ENCODE results near the gene TRIM75. TPM values are rescaled to one million over a fixed set of nuclear protein-coding genes. Genes with fewer than 3 reads are reported as not detected.

TRIM75 gene
- total and polyA plus RNA-seq, 10 of the 15 experiments (the other 5 are each of a cell fraction or from before 2014, with no cell fraction given) = not detected

DNA sequence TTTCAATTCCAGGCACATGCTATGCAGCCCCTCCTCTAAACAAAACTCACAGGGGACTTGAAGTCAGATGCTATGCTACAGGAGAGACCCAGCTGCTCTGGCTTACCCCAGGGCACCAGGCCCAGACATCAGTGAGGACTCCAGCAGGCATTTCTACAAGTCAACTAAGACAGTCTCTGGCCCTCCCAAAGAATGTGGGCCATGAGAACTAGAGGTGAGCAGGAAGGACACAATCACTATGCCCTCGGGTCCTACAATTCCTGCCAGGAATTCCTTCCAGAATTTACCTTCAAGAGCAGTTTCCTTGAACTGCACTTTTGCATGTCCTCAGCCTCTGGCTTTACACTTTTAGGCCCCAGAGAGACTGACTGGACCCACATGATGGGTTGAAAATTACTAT is 41.6 kb downstream of the TRIM75 start:
- H2AFZ ChIP-seq (ENCODE audit: control insufficient read depth, low read depth, low read length) = no peak overlapping the region
- no peak for ATAC-seq
- no peaks in the 10 kb centered on the region for H4K20me1 ChIP-seq (ENCODE audit: control insufficient read depth, insufficient read depth)
- FAIRE-seq = no peak
- no peak overlapping the region for H3K9ac ChIP-seq (ENCODE audit: control insufficient read depth, insufficient read depth, low read length)
- no peaks in the 10 kb centered on the region for H3K27me3 ChIP-seq (replicated peaks in 1 of 2; ENCODE audit: control insufficient read depth in 2 of 2, insufficient read depth in 2 of 2, low read length in 1 of 2)
- H3K4me2 ChIP-seq (ENCODE audit: control insufficient read depth, insufficient read depth) = no peak overlapping the region
- no peak overlapping the region for H3K27ac ChIP-seq (ENCODE audit: control insufficient read depth, insufficient read depth)
- ChIA-PET CTCF (interaction anchor here (1.4 kb wide), 1 partner anchor 315 kb away, joined by 4 read pairs; no protein-coding TSS in a partner anchor), POLR2A (no interaction called here), SMC1A (ENCODE audit: uncharacterized antibody, unreplicated experiment) (interaction anchor here (1.2 kb wide), 1 partner anchor 157 kb away, joined by 3 read pairs; no protein-coding TSS in a partner anchor), RAD21 (ENCODE audit: unreplicated experiment) (interaction anchor here (1.4 kb wide), 1 partner anchor 157 kb away, joined by 4 read pairs; no protein-coding TSS in a partner anchor)
- DNase-seq (ENCODE audit: low read depth, low spot score) = no peak
- intact Hi-C loops (cut with micrococcal nuclease; ENCODE audit: unreplicated experiment) = loop anchor here (5.0 kb wide), 1 partner anchor 158 kb away; no protein-coding TSS in a partner anchor
- WGBS (ENCODE audit: insufficient coverage, insufficient replicate concordance, low lambda C conversion rate, missing lambda C conversion rate) = 100% methylated on average over 1 of the region's 1 CpG
- no peaks in the 10 kb centered on the region for H3K4me1 ChIP-seq (ENCODE audit: control insufficient read depth, insufficient read depth, low read length)
- BruUV-seq (replicated peaks) = no TSS peak
- H3K36me3 ChIP-seq (ENCODE audit: control insufficient read depth in 2 of 2, insufficient read depth in 2 of 2, low read length in 1 of 2) = no peaks in the 10 kb centered on the region
- no peak overlapping the region for H3K4me3 ChIP-seq
- no peaks in the 10 kb centered on the region for H3K79me2 ChIP-seq (ENCODE audit: control insufficient read depth, insufficient read depth, low read length)
- in situ Hi-C loops (cut with MboI) = loop anchor here (5.0 kb wide), 1 partner anchor 318 kb away; no protein-coding TSS in a partner anchor
- H3K9me3 ChIP-seq (replicated peaks; ENCODE audit: control insufficient read depth, insufficient read depth, low read length) = no peaks in the 10 kb centered on the region
- TF ChIP-seq POLR2AphosphoS2 (IDR thresholded peaks at IDR 0.05; ENCODE audit: low read depth, low read length) (no peak), IKZF2 (IDR thresholded peaks at IDR 0.05) (no peak), ZNF217 (IDR thresholded peaks at IDR 0.05) (no peak), YBX1 (IDR thresholded peaks at IDR 0.05) (no peak), NFXL1 (IDR thresholded peaks at IDR 0.05; ENCODE audit: borderline replicate concordance) (no peak), SIX5 (IDR thresholded peaks at IDR 0.05; ENCODE audit: low read depth, low read length, severe bottlenecking) (no peak), JUNB (IDR thresholded peaks at IDR 0.05) (no peak), TARDBP (IDR thresholded peaks at IDR 0.05; ENCODE audit: borderline replicate concordance) (no peak)
- TF ChIP-seq, protein P1, sequence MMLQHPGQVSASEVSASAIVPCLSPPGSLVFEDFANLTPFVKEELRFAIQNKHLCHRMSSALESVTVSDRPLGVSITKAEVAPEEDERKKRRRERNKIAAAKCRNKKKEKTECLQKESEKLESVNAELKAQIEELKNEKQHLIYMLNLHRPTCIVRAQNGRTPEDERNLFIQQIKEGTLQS (IDR thresholded peaks at IDR 0.05; ENCODE audit: borderline replicate concordance, extremely low read depth, low read depth, low read length) = no peak
- TF ChIP-seq, protein P2, sequence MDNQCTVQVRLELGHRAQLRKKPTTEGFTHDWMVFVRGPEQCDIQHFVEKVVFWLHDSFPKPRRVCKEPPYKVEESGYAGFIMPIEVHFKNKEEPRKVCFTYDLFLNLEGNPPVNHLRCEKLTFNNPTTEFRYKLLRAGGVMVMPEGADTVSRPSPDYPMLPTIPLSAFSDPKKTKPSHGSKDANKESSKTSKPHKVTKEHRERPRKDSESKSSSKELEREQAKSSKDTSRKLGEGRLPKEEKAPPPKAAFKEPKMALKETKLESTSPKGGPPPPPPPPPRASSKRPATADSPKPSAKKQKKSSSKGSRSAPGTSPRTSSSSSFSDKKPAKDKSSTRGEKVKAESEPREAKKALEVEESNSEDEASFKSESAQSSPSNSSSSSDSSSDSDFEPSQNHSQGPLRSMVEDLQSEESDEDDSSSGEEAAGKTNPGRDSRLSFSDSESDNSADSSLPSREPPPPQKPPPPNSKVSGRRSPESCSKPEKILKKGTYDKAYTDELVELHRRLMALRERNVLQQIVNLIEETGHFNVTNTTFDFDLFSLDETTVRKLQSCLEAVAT (IDR thresholded peaks at IDR 0.05) = no peak
- TF ChIP-seq, protein P3, sequence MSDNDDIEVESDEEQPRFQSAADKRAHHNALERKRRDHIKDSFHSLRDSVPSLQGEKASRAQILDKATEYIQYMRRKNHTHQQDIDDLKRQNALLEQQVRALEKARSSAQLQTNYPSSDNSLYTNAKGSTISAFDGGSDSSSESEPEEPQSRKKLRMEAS (IDR thresholded peaks at IDR 0.05; ENCODE audit: low read depth, low read length) = no peak
- TF ChIP-seq, protein P4, sequence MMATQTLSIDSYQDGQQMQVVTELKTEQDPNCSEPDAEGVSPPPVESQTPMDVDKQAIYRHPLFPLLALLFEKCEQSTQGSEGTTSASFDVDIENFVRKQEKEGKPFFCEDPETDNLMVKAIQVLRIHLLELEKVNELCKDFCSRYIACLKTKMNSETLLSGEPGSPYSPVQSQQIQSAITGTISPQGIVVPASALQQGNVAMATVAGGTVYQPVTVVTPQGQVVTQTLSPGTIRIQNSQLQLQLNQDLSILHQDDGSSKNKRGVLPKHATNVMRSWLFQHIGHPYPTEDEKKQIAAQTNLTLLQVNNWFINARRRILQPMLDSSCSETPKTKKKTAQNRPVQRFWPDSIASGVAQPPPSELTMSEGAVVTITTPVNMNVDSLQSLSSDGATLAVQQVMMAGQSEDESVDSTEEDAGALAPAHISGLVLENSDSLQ (IDR thresholded peaks at IDR 0.05) = no peak
- TF ChIP-seq, protein P5, sequence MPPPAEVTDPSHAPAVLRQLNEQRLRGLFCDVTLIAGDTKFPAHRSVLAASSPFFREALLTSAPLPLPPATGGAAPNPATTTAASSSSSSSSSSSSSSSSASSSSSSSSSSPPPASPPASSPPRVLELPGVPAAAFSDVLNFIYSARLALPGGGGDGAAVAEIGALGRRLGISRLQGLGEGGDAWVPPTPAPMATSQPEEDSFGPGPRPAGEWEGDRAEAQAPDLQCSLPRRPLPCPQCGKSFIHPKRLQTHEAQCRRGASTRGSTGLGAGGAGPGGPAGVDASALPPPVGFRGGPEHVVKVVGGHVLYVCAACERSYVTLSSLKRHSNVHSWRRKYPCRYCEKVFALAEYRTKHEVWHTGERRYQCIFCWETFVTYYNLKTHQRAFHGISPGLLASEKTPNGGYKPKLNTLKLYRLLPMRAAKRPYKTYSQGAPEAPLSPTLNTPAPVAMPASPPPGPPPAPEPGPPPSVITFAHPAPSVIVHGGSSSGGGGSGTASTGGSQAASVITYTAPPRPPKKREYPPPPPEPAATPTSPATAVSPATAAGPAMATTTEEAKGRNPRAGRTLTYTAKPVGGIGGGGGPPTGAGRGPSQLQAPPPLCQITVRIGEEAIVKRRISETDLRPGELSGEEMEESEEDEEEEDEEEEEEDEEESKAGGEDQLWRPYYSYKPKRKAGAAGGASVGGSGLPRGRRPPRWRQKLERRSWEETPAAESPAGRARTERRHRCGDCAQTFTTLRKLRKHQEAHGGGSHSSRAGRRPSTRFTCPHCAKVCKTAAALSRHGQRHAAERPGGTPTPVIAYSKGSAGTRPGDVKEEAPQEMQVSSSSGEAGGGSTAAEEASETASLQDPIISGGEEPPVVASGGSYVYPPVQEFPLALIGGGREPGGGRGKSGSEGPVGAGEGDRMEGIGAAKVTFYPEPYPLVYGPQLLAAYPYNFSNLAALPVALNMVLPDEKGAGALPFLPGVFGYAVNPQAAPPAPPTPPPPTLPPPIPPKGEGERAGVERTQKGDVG (CRISPR knock-in tag; IDR thresholded peaks at IDR 0.05) = no peak
- TF ChIP-seq, protein P6, sequence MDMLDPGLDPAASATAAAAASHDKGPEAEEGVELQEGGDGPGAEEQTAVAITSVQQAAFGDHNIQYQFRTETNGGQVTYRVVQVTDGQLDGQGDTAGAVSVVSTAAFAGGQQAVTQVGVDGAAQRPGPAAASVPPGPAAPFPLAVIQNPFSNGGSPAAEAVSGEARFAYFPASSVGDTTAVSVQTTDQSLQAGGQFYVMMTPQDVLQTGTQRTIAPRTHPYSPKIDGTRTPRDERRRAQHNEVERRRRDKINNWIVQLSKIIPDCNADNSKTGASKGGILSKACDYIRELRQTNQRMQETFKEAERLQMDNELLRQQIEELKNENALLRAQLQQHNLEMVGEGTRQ (IDR thresholded peaks at IDR 0.05; ENCODE audit: borderline replicate concordance, low read depth, low read length) = no peak
- TF ChIP-seq, protein P7, sequence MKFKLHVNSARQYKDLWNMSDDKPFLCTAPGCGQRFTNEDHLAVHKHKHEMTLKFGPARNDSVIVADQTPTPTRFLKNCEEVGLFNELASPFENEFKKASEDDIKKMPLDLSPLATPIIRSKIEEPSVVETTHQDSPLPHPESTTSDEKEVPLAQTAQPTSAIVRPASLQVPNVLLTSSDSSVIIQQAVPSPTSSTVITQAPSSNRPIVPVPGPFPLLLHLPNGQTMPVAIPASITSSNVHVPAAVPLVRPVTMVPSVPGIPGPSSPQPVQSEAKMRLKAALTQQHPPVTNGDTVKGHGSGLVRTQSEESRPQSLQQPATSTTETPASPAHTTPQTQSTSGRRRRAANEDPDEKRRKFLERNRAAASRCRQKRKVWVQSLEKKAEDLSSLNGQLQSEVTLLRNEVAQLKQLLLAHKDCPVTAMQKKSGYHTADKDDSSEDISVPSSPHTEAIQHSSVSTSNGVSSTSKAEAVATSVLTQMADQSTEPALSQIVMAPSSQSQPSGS (IDR thresholded peaks at IDR 0.05; ENCODE audit: low read length) = no peak

Data from GM12878 (cell line).